ENCODE data around the gene GLCCI1.

GRCh38 chr7:8103282-8103681 lies 134.7 kb downstream of the GLCCI1 start:
- TF ChIP-seq POLR2A (IDR thresholded peaks at IDR 0.05), result no peak
- no peak for TF ChIP-seq CTCF (IDR thresholded peaks at IDR 0.05)
